ENCODE results near the gene SELENOT.

DNA sequence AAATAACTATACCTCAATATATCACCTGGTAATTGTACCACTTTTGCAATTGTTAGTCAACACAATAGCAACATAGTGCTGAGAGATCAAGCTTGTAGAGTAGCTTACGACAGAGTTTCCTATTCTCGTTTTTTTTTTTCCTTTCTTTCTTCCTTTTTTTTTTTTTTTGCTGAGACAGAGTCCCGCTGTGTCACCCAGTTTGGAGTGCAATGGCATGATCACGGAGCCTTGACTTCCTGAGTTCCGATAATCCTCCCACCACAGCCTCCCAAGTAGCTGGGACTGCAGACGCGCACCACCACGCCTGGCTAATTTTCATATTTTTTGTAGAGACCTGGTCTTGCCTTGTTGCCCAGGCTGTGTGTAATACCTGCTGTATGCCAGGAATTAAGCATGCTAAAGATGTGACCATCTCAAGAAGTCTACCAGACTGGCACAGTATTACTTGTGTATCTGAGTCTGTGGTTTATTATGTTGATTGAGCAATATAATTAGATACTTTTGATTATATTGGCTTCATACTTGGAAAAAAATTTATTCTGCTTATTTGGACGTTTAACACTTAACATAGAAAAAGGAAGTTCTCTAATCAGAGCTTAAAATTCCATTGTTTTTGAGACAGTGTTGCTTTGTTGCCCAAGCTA is 3.0 kb downstream of the SELENOT start:
- TF ChIP-seq, protein P1, sequence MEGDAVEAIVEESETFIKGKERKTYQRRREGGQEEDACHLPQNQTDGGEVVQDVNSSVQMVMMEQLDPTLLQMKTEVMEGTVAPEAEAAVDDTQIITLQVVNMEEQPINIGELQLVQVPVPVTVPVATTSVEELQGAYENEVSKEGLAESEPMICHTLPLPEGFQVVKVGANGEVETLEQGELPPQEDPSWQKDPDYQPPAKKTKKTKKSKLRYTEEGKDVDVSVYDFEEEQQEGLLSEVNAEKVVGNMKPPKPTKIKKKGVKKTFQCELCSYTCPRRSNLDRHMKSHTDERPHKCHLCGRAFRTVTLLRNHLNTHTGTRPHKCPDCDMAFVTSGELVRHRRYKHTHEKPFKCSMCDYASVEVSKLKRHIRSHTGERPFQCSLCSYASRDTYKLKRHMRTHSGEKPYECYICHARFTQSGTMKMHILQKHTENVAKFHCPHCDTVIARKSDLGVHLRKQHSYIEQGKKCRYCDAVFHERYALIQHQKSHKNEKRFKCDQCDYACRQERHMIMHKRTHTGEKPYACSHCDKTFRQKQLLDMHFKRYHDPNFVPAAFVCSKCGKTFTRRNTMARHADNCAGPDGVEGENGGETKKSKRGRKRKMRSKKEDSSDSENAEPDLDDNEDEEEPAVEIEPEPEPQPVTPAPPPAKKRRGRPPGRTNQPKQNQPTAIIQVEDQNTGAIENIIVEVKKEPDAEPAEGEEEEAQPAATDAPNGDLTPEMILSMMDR (IDR thresholded peaks at IDR 0.05), result no peak
- TF ChIP-seq EP300 (IDR thresholded peaks at IDR 0.05) (no peak), POLR2A (IDR thresholded peaks at IDR 0.05) (no peak)

Measured in sigmoid colon (tissue), 4 donors.